ENCODE data around the gene BARX1.

BARX1 gene

DNA sequence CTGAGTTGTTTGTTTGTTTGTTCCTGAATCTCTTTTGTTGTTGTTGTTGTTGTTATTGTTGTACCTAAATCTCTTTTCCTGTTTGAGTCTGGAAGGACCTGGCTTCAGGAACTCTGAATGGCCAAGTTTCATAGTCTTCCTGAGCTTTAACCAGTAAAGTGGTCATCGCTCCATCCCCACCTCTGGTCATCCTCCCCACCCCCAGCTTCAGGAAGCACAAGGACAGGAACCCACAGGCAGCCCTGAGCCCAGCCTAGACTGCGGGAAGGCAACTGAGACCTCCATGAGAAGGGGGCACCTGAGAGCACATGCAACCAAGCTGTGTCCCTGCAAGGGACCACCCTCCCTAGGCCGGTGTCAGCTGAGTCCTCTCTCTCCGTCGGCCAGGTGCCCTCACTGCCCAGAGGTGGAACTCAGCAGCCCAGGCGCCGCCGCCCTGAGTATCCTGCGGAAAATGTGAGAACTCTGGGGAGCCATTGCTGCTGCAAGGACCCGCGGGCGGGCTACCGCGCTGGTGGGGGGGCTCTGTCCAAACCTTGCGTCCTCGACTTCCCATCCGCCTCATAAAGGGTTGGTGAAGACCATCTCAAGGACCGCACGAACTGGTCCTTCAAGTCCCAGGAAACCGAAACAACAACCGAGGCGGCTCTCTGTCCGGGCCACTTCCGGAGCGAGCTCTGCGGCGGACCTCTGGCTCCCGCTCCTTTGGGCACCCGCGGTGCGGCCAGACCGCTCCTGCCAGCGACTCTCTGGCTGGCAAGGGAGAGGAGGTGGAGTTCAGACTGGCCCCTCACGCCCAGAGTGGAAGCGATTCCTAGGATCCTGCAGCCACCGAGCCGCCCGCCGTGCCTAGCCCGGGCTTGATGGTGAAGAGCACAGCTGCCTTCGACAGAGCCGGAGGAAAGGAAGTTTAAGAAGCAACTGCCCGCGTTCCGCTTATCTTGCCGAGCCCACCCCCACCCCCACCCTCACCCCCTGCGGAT, 4.2 kb downstream of the BARX1 start:
- TF ChIP-seq, protein P1, sequence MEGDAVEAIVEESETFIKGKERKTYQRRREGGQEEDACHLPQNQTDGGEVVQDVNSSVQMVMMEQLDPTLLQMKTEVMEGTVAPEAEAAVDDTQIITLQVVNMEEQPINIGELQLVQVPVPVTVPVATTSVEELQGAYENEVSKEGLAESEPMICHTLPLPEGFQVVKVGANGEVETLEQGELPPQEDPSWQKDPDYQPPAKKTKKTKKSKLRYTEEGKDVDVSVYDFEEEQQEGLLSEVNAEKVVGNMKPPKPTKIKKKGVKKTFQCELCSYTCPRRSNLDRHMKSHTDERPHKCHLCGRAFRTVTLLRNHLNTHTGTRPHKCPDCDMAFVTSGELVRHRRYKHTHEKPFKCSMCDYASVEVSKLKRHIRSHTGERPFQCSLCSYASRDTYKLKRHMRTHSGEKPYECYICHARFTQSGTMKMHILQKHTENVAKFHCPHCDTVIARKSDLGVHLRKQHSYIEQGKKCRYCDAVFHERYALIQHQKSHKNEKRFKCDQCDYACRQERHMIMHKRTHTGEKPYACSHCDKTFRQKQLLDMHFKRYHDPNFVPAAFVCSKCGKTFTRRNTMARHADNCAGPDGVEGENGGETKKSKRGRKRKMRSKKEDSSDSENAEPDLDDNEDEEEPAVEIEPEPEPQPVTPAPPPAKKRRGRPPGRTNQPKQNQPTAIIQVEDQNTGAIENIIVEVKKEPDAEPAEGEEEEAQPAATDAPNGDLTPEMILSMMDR (IDR thresholded peaks at IDR 0.05; ENCODE audit: low read depth, low read length): no peak
- H3K27me3 ChIP-seq (ENCODE audit: insufficient read depth, low read depth, severe bottlenecking): peaks cover 88% of the 10 kb centered on the region
- no peak for DNase-seq

DNA sequence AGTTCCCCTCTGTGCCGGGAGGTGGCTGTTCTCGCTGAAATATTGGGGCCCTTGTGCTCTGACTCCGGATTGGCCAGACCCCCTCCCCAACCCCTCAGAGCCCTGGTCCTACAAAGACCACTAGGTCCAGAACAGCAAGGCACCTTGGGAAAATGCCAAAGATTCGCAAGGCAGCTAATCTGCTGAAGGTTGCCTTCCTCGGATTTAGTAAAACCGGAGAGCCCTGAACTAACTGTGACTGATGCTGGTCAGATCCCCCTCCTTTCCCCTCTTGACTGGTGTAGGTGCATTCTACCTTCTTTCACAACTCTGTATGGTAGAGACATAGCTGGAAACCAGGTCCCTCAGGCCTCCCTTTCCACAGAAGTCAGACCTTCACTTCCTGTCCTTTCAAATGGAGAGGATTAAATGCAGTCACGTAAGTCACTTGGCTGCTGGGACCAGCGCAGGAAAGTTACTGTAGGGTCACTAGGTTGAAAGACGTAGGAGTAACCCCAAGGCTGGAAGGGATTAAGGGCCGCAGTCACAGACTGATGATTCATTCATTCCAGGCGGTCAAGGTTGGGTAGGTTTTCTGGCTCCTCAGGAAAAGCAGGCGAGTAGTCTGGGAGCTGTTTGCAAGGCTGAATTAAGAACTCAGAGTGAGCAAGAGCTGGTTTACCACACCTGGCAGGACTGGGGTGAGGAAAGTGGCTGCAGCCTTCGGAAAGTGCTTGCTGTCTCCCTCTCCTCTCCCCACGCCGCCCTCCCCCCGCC, 5.3 kb downstream of the BARX1 start:
- DNase-seq: peak; percentile 67
- peaks cover 92% of the 10 kb centered on the region for H3K27me3 ChIP-seq (ENCODE audit: insufficient read depth, low read depth, severe bottlenecking)
- TF ChIP-seq, protein P1 (IDR thresholded peaks at IDR 0.05; ENCODE audit: low read depth, low read length): no peak
- peaks cover 11% of the 10 kb centered on the region for H3K9me3 ChIP-seq (ENCODE audit: severe bottlenecking)
- H3K27ac ChIP-seq: no peak overlapping the region
- H3K4me3 ChIP-seq (ENCODE audit: low read depth, low read length): no peak overlapping the region
- no peaks in the 10 kb centered on the region for H3K36me3 ChIP-seq

More for the DNA sequence above, 4.2 kb downstream of the BARX1 start:
- Histone ChIP-seq H3K4me3 (ENCODE audit: low read depth, low read length) (peak overlapping the region; percentile 28), H3K27ac (no peak overlapping the region), H3K9me3 (ENCODE audit: severe bottlenecking) (peaks cover 11% of the 10 kb centered on the region), H3K36me3 (no peaks in the 10 kb centered on the region)

DNA sequence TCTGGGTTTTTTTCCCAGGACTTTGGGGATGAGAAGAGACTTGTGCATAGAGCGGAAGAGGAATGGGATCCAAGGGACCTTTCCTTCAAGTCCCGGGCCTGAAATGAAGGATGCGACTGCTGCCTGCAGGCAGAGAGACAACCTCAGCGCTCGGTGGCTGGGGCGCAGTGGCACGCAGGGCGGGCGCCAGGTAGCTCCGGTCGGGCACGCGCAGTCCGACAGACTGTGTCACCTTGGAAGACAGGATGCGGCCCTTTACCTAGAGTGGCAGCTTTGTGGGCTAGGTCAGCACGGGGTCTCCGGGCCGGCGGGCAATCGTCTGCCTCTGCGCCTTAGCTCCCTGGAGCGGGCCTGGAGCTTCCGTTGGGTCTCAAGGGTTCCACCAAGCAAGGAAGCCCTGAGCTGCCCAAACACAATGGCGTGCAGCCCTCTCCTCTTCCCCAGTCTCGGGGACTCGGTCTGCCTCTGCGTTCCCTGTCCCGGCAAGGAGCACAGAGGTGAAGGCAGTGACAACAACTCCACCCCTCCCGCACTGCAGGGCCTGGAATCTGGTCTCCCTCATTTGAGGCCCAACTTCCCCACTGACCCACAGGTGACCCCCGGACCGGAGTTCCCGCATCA, 6.0 kb downstream of the BARX1 start:
- TF ChIP-seq, protein P1 (IDR thresholded peaks at IDR 0.05; ENCODE audit: low read depth, low read length): no peak
- DNase-seq: no peak
- Histone ChIP-seq H3K27me3 (ENCODE audit: insufficient read depth, low read depth, severe bottlenecking) (peaks cover 94% of the 10 kb centered on the region), H3K9me3 (ENCODE audit: severe bottlenecking) (peaks cover 7% of the 10 kb centered on the region), H3K27ac (no peak overlapping the region), H3K36me3 (no peaks in the 10 kb centered on the region), H3K4me3 (ENCODE audit: low read depth, low read length) (peak overlapping the region; percentile 11; the same call in 1 of the 2 replicates)

DNA sequence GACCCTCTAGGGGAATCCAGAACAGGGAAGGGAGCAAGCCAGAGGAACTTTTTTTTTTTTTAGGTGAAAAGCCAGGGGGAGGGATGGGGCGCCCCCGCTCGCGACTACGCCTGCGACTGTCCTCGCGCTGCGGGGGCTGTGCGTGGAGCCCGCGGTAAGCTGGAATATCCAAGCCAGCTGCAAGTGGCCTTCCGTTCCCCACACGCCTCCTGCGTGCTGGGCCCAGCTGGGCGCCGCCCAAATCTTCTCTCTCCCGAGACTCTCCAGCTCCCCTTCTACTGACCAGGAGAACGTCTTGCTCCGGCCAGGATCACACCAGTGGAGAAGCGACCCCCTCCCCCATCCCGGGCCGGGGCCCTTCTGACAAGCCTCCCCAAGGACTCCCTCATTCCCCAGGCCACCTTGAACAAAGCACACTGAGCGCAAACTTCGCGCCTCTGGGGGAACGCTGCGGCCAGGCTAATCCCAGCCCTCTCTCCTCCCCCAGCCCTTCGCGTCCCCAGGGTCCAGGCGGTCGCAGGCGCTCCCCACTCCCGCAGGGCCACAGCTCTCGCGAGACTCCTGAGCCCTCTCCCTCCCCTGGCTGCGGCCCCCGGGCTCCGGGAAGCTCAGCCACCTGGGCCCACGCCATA, 6.6 kb downstream of the BARX1 start:
- H3K9me3 ChIP-seq (ENCODE audit: severe bottlenecking): peaks cover 7% of the 10 kb centered on the region
- peaks cover 94% of the 10 kb centered on the region for H3K27me3 ChIP-seq (ENCODE audit: insufficient read depth, low read depth, severe bottlenecking)
- H3K36me3 ChIP-seq: no peaks in the 10 kb centered on the region
- H3K4me3 ChIP-seq (ENCODE audit: low read depth, low read length): peak overlapping the region; percentile 11
- no peak for DNase-seq
- TF ChIP-seq, protein P1 (IDR thresholded peaks at IDR 0.05; ENCODE audit: low read depth, low read length): no peak
- no peak overlapping the region for H3K27ac ChIP-seq

DNA sequence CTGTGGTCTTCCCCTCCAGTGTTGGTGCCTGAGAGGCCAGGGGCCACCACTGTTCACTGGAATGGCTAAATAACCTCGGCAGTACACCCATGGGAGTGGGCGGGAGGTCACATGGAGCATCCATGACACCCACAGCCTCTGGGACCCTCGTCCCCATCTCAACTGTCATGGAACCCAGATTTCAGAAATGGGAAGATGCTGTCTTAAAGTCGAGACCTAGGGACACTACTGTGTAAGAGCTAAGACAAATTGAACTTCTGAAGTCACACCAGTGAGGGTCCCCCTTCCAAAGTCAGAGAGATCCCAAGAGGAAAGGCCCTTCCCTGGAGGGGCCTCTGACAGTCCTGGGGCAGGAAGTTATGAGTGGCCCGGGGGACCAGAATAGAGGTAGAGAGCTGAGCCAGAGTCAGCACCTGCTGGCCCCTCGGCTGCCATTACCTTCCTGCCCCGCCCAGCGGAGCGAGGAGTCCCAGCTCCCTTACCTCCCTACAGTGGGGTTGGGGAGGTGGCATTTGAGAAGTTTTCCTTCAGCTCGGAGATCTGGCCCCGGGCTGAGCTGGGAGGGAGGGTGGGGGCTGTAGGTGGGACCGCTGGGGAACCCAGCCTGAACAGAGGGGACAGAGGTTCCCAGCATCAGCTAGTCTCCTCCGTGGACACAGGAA, 7.6 kb downstream of the BARX1 start:
- H3K36me3 ChIP-seq: no peaks in the 10 kb centered on the region
- DNase-seq: no peak
- no peak overlapping the region for H3K4me3 ChIP-seq (ENCODE audit: low read depth, low read length)
- no peak overlapping the region for H3K27ac ChIP-seq
- peaks cover 98% of the 10 kb centered on the region for H3K27me3 ChIP-seq (ENCODE audit: insufficient read depth, low read depth, severe bottlenecking)
- TF ChIP-seq, protein P1 (IDR thresholded peaks at IDR 0.05; ENCODE audit: low read depth, low read length): no peak
- H3K9me3 ChIP-seq (ENCODE audit: severe bottlenecking): peaks cover 7% of the 10 kb centered on the region

Data from WERI-Rb-1 (cell line).